ENCODE results near the gene MPRIP.
A peak's percentile ranks its signal among the peaks of the same experiment; 100 is the strongest.

The MPRIP gene

GRCh38 chr17:17034496-17035075 lies 7.7 kb upstream of the MPRIP start:
- H3K9me3 Mint-ChIP-seq: no peaks in the 10 kb centered on the region
- no peak overlapping the region for H3K27ac Mint-ChIP-seq
- H3K4me1 Mint-ChIP-seq: no peaks in the 10 kb centered on the region
- H3K27me3 Mint-ChIP-seq: no peaks in the 10 kb centered on the region
- no peak overlapping the region for H3K4me3 Mint-ChIP-seq
- H3K36me3 Mint-ChIP-seq: no peaks in the 10 kb centered on the region

GRCh38 chr17:17035490-17035889 lies 6.8 kb upstream of the MPRIP start:
- no peaks in the 10 kb centered on the region for H3K36me3 Mint-ChIP-seq
- no peak overlapping the region for H3K4me3 Mint-ChIP-seq
- H3K4me1 Mint-ChIP-seq: no peaks in the 10 kb centered on the region
- no peaks in the 10 kb centered on the region for H3K9me3 Mint-ChIP-seq
- H3K27me3 Mint-ChIP-seq: no peaks in the 10 kb centered on the region
- no peak overlapping the region for H3K27ac Mint-ChIP-seq

- H3K27ac Mint-ChIP-seq: no peak overlapping the region
- no peaks in the 10 kb centered on the region for H3K9me3 Mint-ChIP-seq
- H3K36me3 Mint-ChIP-seq: no peaks in the 10 kb centered on the region
- peaks cover under 1% of the 10 kb centered on the region for H3K4me1 Mint-ChIP-seq
- H3K4me3 Mint-ChIP-seq: no peak overlapping the region
- no peaks in the 10 kb centered on the region for H3K27me3 Mint-ChIP-seq
Observed at GRCh38 chr17:17035920-17036523, 6.2 kb upstream of the MPRIP start.

GRCh38 chr17:17036524-17036998 lies 5.7 kb upstream of the MPRIP start:
- Mint-ChIP-seq H3K4me3 (no peak overlapping the region), H3K4me1 (peaks cover 6% of the 10 kb centered on the region), H3K36me3 (no peaks in the 10 kb centered on the region), H3K27ac (no peak overlapping the region), H3K9me3 (no peaks in the 10 kb centered on the region), H3K27me3 (no peaks in the 10 kb centered on the region)

- H3K27me3 Mint-ChIP-seq: no peaks in the 10 kb centered on the region
- peaks cover 29% of the 10 kb centered on the region for H3K4me1 Mint-ChIP-seq
- H3K36me3 Mint-ChIP-seq: no peaks in the 10 kb centered on the region
- H3K4me3 Mint-ChIP-seq: no peak overlapping the region
- no peaks in the 10 kb centered on the region for H3K9me3 Mint-ChIP-seq
- no peak overlapping the region for H3K27ac Mint-ChIP-seq
Observed at GRCh38 chr17:17039911-17040310, 2.3 kb upstream of the MPRIP start.

GRCh38 chr17:17041018-17041521 lies 1.2 kb upstream of the MPRIP start:
- Mint-ChIP-seq H3K9me3 (no peaks in the 10 kb centered on the region), H3K27ac (no peak overlapping the region), H3K4me3 (peak overlapping the region; percentile 26), H3K4me1 (peaks cover 39% of the 10 kb centered on the region), H3K36me3 (no peaks in the 10 kb centered on the region), H3K27me3 (no peaks in the 10 kb centered on the region)

GRCh38 chr17:17041571-17042383 lies 480 bp upstream of the MPRIP start:
- Mint-ChIP-seq H3K4me1 (peaks cover 42% of the 10 kb centered on the region), H3K27ac (peak overlapping the region; percentile 59), H3K27me3 (no peaks in the 10 kb centered on the region), H3K4me3 (peak overlapping the region; percentile 78), H3K9me3 (no peaks in the 10 kb centered on the region), H3K36me3 (no peaks in the 10 kb centered on the region)

- no peaks in the 10 kb centered on the region for H3K27me3 Mint-ChIP-seq
- H3K36me3 Mint-ChIP-seq: no peaks in the 10 kb centered on the region
Observed at GRCh38 chr17:17042851-17043460, 699 bp downstream of the MPRIP start.

GRCh38 chr17:17043461-17044271 lies 1.4 kb downstream of the MPRIP start:
- H3K4me3 Mint-ChIP-seq: peak overlapping the region; percentile 95
- H3K36me3 Mint-ChIP-seq: no peaks in the 10 kb centered on the region
- peaks cover 59% of the 10 kb centered on the region for H3K4me1 Mint-ChIP-seq
- no peaks in the 10 kb centered on the region for H3K9me3 Mint-ChIP-seq
- peak overlapping the region; percentile 82 for H3K27ac Mint-ChIP-seq
- H3K27me3 Mint-ChIP-seq: no peaks in the 10 kb centered on the region

More at GRCh38 chr17:17042851-17043460, 699 bp downstream of the MPRIP start:
- H3K9me3 Mint-ChIP-seq: no peaks in the 10 kb centered on the region
- H3K4me1 Mint-ChIP-seq: peaks cover 52% of the 10 kb centered on the region
- H3K4me3 Mint-ChIP-seq: peak overlapping the region; percentile 95
- peak overlapping the region; percentile 82 for H3K27ac Mint-ChIP-seq

GRCh38 chr17:17044846-17045561 lies 2.7 kb downstream of the MPRIP start:
- H3K4me1 Mint-ChIP-seq: peaks cover 68% of the 10 kb centered on the region
- peak overlapping the region; percentile 95 for H3K4me3 Mint-ChIP-seq
- no peaks in the 10 kb centered on the region for H3K36me3 Mint-ChIP-seq
- peak overlapping the region; percentile 35 for H3K27ac Mint-ChIP-seq
- no peaks in the 10 kb centered on the region for H3K27me3 Mint-ChIP-seq
- H3K9me3 Mint-ChIP-seq: no peaks in the 10 kb centered on the region

GRCh38 chr17:17048106-17048505 lies 5.8 kb downstream of the MPRIP start:
- H3K4me3 Mint-ChIP-seq: no peak overlapping the region
- no peaks in the 10 kb centered on the region for H3K36me3 Mint-ChIP-seq
- no peaks in the 10 kb centered on the region for H3K9me3 Mint-ChIP-seq
- peaks cover 84% of the 10 kb centered on the region for H3K4me1 Mint-ChIP-seq
- no peaks in the 10 kb centered on the region for H3K27me3 Mint-ChIP-seq
- H3K27ac Mint-ChIP-seq: no peak overlapping the region

- Mint-ChIP-seq H3K27ac (no peak overlapping the region), H3K9me3 (no peaks in the 10 kb centered on the region), H3K4me1 (peaks cover 70% of the 10 kb centered on the region), H3K27me3 (no peaks in the 10 kb centered on the region), H3K36me3 (no peaks in the 10 kb centered on the region), H3K4me3 (peak overlapping the region; percentile 30)
Observed at GRCh38 chr17:17050346-17051345, 8.4 kb downstream of the MPRIP start.

- no peak overlapping the region for H3K4me3 Mint-ChIP-seq
- H3K27me3 Mint-ChIP-seq: no peaks in the 10 kb centered on the region
- no peak overlapping the region for H3K27ac Mint-ChIP-seq
- peaks cover 66% of the 10 kb centered on the region for H3K4me1 Mint-ChIP-seq
- H3K9me3 Mint-ChIP-seq: no peaks in the 10 kb centered on the region
- no peaks in the 10 kb centered on the region for H3K36me3 Mint-ChIP-seq
Observed at GRCh38 chr17:17051380-17051779, 9.1 kb downstream of the MPRIP start.

All from activated naive CD4-positive, alpha-beta T cell treated with anti-CD3 and anti-CD28 coated beads, Interleukin-2, amount 50 U/mL, for 24 hours (primary cell).